ENCODE results near the gene AKAP13. TPM values are rescaled to one million over a fixed set of nuclear protein-coding genes. Genes with fewer than 3 reads are reported as not detected.
"Not testable (repeated sequence)": the region's sequence is repeated elsewhere in the genome, so short reads cannot be mapped to it uniquely, and the experiment has no call there.

The AKAP13 gene
- total RNA-seq, 1 donor from 2014 or later, result 84.9 TPM

GRCh38 chr15:85452436-85452835 lies 72.0 kb downstream of the AKAP13 start:
- ATAC-seq, result no peak

DNA sequence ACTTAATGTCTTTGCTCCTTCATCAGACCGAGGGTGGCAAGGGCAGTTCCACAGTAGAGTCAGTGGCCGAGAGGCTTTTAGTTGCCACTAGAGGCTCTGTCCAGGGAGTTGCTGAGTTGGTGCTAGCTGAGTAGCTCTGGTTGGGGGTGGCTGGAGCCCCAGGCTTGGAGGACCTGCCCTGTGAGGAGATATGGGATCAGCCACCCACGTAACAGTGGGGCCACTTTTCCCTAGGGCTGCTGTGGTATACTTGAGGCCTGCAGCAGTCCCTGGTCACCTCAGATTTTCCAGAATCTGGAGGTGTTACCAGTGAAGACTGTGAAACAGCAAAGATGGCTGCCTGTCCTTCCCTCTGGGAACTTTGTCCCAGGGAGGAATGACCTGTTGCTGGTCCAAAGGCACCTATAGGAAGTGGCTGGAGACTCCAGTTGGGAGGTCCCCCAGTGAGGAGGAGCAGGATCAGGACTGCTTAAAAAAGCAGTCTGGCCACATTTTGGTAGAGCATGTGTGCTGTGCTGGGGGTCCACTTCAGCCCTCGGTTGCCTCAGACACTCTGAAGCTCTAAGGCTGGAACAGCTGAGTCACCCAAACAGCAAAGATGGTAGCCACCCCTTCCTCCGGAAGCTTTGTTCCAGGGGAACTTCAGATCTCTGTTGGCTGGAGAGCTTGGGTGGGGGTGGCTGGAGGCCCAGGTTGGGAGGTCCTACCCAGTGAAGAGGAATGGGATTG lies 72.9 kb downstream of the AKAP13 start:
- ATAC-seq, result no peak

- no peak for ATAC-seq
These were observed 74.0 kb downstream of the AKAP13 start for GRCh38 chr15:85454403-85454802.

- ATAC-seq, result no peak
These were observed 75.5 kb downstream of the AKAP13 start for GRCh38 chr15:85455891-85456290.

DNA sequence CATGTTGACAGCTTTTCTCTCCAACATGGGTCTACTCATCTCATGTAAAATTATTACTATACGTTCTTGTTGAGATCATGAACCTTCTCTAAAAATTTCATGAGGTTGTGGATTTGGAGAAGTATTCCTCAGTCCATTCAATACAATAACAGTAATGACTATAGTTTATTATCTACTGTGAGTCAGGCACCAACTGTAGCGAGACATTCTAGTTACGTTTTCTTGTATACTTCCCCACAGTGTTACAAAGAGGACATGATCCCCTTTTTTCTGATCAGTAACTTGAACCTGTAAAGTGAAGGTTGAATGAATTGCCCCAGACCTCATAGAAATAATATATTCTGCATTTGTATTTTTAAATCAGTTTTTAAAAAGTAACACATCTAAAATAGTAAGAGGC lies 76.4 kb downstream of the AKAP13 start:
- no peak for ATAC-seq

- peak; percentile 73 for ATAC-seq
These were observed 77.1 kb downstream of the AKAP13 start for GRCh38 chr15:85457392-85457968.

DNA sequence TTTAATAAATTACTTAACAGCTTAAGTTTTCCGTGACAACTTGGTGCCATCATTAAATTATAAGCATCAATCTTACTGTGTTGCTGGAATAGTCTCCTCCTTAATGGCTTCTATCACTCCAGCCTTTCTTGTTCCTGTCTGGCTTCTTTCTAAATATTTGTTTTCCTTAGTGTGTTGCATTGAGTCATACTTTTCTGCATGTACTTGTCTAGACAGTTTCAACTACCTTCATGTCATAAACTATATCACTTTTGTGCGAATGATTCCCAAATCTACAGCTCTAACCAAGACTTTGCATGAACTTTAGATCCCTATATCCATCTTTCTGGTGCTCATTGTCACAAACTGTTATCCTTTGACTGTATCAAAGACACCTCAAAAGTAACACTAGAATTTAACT lies 78.4 kb downstream of the AKAP13 start:
- ATAC-seq, result peak; percentile 73

DNA sequence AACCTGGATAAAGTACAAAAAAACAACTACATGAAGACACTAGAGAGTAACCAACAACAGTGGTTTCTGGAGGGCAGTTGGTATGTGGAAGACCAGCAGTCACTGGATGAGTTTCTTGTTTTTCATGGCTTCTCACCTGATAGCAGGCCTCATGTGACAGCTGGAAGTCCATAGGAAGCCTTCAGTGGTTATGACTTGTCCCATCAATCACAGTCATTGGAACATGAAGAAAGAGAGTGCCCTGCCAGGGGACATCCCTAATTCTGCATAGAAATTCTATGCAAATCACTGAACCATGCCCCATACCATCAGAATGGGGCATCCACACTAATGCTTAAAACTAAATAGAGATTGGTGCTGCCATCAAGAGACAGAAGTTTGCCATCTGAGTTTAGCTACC lies 81.6 kb downstream of the AKAP13 start:
- ATAC-seq, result no peak

- no peak for ATAC-seq
These were observed 83.0 kb downstream of the AKAP13 start for GRCh38 chr15:85463276-85463892.

- no peak for ATAC-seq
These were observed 83.6 kb downstream of the AKAP13 start for GRCh38 chr15:85463976-85464375.

DNA sequence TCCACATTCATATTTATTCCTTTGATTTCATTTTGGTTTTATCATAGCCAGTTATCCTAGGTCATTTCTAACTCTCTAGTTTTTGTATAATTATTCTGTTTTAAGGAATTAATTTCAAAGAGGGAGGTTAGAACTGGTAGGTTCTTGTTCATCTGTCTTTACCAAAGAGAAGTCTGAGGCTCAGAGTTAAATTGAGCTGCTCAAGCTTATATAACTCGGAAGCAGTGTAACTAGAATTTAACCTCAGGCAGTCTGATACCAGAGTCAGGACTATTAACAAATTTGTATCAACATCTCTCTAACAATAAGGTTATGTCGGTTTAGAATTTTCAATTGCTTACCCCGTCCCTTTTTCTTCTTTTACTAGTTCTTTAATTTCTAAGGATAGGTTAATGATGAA lies 84.1 kb downstream of the AKAP13 start:
- no peak for ATAC-seq

- ATAC-seq, result no peak
These were observed 90.3 kb downstream of the AKAP13 start for GRCh38 chr15:85470563-85471271.

- no peak for ATAC-seq
These were observed 91.9 kb downstream of the AKAP13 start for GRCh38 chr15:85472349-85472748.

GRCh38 chr15:85473455-85473854 lies 93.1 kb downstream of the AKAP13 start:
- ATAC-seq, result no peak

DNA sequence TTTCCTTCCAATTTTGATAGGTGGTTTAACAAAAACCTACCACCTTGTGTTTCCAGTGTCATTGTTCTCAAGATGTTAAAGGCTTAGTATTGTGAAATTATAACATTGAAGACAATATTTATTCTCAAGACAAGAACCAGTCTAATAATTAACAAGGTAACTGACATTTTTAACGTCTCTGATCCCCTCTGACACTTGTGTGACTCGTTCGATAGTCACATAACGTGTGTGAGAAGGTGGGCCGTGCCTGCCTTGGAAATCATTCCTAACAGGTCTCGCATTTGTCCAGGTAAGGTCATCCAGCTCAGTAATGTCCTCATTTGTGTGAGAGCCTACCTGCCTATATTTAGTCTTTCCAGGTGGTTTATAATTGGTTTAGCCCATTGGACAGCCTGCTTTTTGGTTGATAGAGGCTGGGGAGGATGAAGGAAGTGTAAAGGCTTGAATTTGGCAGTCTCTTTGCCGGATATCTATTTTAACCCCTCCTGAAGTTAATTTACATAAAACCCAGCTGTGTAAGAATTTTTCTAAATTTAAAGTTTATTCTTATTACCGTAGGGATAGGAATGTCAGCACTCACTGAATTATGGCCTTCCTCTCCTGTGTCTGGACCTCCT lies 94.4 kb downstream of the AKAP13 start:
- ATAC-seq, result no peak

DNA sequence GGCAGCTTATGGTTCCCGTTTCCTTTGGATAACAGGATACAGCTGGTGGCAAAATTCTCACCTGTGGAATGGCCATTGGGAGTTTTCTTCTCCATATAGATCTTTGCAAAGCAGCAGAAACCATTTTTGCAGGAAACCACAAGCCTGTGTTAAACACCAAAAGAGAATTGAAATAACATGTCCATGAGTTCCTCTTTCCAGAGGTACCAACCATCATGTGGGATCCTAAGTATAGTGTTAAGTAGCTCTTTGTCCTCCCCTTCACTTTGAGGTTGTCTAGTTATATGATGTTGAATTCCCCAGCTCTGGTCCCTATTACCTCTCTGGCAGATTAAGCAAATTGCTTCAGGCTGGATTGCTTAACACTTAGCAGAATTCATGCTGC lies 94.9 kb downstream of the AKAP13 start:
- peak; percentile 30 for ATAC-seq

DNA sequence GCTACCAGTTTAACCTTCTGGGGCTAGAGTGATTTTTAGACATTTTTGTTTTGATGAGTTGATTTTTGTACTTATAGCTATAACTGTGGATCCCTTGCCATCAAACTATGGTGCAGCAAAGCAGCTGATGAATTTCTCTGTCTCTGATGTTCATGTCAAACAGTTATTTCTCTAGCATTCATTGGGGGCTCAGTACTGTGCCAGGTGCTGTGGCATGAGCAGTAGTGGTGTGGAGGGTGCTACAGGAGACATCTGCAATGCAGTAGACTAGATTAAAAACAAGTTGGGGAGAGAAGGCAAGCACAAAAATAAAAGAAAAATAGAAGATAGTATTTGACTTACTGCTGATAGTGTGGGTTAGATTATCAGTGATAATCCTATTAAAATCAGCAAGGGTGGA lies 95.3 kb downstream of the AKAP13 start:
- ATAC-seq, result no peak

- ATAC-seq, result no peak
These were observed 96.7 kb downstream of the AKAP13 start for GRCh38 chr15:85477061-85477460.

- ATAC-seq, result peak; percentile 67
These were observed 97.3 kb downstream of the AKAP13 start for GRCh38 chr15:85477730-85478129.

DNA sequence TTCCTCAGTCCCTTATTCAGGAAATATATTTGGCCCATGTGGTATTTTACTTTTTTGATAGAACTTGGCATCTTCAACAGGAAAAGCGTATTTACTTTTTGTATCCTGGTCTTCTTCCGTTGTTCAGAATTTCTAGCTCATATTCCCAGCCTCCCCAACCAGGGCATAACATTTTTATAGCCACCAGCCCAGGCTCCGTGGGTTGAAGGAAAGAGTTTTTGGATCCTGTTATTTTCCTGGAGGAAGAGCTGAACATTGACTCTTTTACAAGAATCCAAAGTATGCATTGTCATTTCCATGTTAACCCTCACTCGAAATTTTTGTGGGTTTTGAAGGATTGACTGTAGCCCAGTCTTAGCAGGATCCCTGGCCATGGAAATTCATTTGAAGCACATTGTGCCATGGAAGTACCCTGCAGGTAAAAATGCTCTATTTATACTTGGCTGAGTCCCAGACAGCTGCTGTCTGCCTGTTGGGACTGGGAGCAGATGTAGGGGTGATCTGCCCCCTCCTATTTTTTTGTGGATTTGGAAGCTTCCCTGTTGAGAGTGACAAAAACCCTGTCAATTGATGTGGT lies 98.8 kb downstream of the AKAP13 start:
- no peak for ATAC-seq

GRCh38 chr15:85480923-85481322 lies 100.5 kb downstream of the AKAP13 start:
- no peak for ATAC-seq

- not testable (repeated sequence) for ATAC-seq
These were observed 101.1 kb downstream of the AKAP13 start for GRCh38 chr15:85481543-85481942.

DNA sequence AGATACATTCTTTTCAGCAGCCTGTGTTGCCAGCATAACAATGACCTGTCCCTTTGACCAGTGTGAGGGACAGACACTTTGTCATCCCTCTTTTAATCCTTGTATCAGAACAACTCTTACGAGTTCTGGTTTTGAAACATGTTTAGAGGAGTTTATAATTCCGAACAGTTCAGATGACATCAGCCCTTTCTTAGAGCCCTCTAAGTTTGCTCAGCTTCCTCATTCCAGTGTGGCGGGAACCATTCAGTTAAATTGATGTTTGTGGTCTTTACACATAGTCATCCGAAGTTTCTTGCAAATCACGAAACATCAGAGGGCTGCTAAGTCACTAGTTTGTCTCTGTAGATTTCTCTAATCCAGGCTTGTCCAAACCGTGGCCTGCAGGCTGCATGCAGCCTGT lies 102.5 kb downstream of the AKAP13 start:
- peak; percentile 71 for ATAC-seq
